A549 (cell line): ENCODE results near the gene NAP1L1. TPM values are rescaled to one million over a fixed set of nuclear protein-coding genes. Genes with fewer than 3 reads are reported as not detected.

Experiments used
- ATAC-seq, 2 experiments: fragments of 200-7000 bp in 1 of 2; fragments of >200 bp in 1 of 2; cut with Nextera tagmentation in 1 of 2; cut with Tn5 transposase in 1 of 2; 3 replicates each; pipeline versions ENCODE4 v1.8.0 to v1.9.1; 2018 to 2020; ENCODE audit warnings: mild to moderate bottlenecking in 1 of 2, moderate library complexity in 1 of 2
- CTCF ChIA-PET: fragments of 300-600 bp; sonication (Branson Sonifier 250); formaldehyde crosslinking; extraction: SDS; loops from one replicate; lab custom pipeline; 2021; ENCODE audit warnings: antibody characterized with exemption, inconsistent platforms; lab: Yijun Ruan, JAX
- POLR2A ChIA-PET: fragments of 350-600 bp; formaldehyde crosslinking; extraction: SDS; loops from one replicate; lab custom pipeline; 2021; ENCODE audit warnings: antibody characterized with exemption, inconsistent platforms; lab: Yijun Ruan, JAX
- DNase-seq, 2 experiments: peaks; one replicate each; pipeline versions ENCODE4 v3.0.0 to v3.0.0-alpha.2; 2011 to 2016; ENCODE audit warnings: low read depth in 1 of 2, low spot score in 1 of 2
- FAIRE-seq: peaks from 2 replicates; lab custom pipeline; 2011; peaks lifted over from hg19 to GRCh38; lab: Jason Lieb, UNC
- H3K27ac ChIP-seq, 2 experiments: fragments of >200 bp; sonication (Bioruptor Twin); formaldehyde crosslinking; 3 replicates each; pipeline ENCODE4 v1.5.1; 2016 to 2017
- H3K4me1 ChIP-seq: fragments of >200 bp; sonication (Bioruptor Twin); formaldehyde crosslinking; 3 replicates; pipeline ENCODE4 v1.6.1; 2016
- H3K4me2 ChIP-seq: fragments of >200 bp; sonication (Bioruptor Twin); formaldehyde crosslinking; 3 replicates; pipeline ENCODE4 v1.6.1; 2016
- H3K4me3 ChIP-seq: fragments of >200 bp; sonication (Bioruptor Twin); formaldehyde crosslinking; 3 replicates; pipeline ENCODE4 v1.5.1; 2016
- H3K9me3 ChIP-seq: fragments of >200 bp; sonication (Bioruptor Twin); formaldehyde crosslinking; 3 replicates; pipeline ENCODE4 v1.6.1; 2016
- BHLHE40 ChIP-seq: IDR thresholded peaks from 2 replicates; pipeline ENCODE4 v1.6.1; 2012; ENCODE audit warnings: low read depth, low read length, inconsistent platforms
- CBX8 ChIP-seq: fragments of 200-600 bp; sonication (generic); IDR thresholded peaks from 2 replicates; pipeline ENCODE4 v1.6.1; 2016
- EHMT2 ChIP-seq: fragments of 200-600 bp; sonication (generic); IDR thresholded peaks from 2 replicates; pipeline ENCODE4 v1.6.1; 2016; ENCODE audit warnings: antibody characterized with exemption, low read depth, mild to moderate bottlenecking, moderate library complexity
- ESRRA ChIP-seq: fragments of 150-350 bp; IDR thresholded peaks from 2 replicates; pipeline ENCODE4 v1.6.1; 2014; ENCODE audit warnings: mild to moderate bottlenecking, low read length, borderline replicate concordance
- FOSB ChIP-seq: fragments of 250-450 bp; sonication (Bioruptor Pico); IDR thresholded peaks from 2 replicates; pipeline ENCODE4 v1.5.0; 2020; ENCODE audit warnings: mild to moderate bottlenecking, moderate library complexity
- HEYL ChIP-seq: fragments of 250-450 bp; sonication (Bioruptor Pico); IDR thresholded peaks from 2 replicates; pipeline ENCODE4 v1.8.0; 2021; ENCODE audit warnings: mild to moderate bottlenecking, moderate library complexity
- HOXA7 ChIP-seq: fragments of 250-450 bp; sonication (Bioruptor Pico); IDR thresholded peaks from 2 replicates; pipeline ENCODE4 v1.5.0; 2020; ENCODE audit warnings: mild to moderate bottlenecking, moderate library complexity
- HOXB13 ChIP-seq: fragments of 250-450 bp; sonication (Bioruptor Pico); IDR thresholded peaks from 2 replicates; pipeline ENCODE4 v1.5.0; 2020; ENCODE audit warnings: low read depth, mild to moderate bottlenecking, moderate library complexity
- JUN ChIP-seq, 2 experiments: fragments of >200 bp; sonication (Bioruptor Twin); formaldehyde crosslinking; IDR thresholded peaks; 2 replicates in 1 of 2; 3 replicates in 1 of 2; pipeline ENCODE4 v1.6.1; 2016 to 2017
- KDM5A ChIP-seq: fragments of 200-600 bp; sonication (generic); IDR thresholded peaks from 2 replicates; pipeline ENCODE4 v1.6.1; 2016; ENCODE audit warnings: antibody characterized with exemption, mild to moderate bottlenecking
- MAFK ChIP-seq: fragments of 450-650 bp; IDR thresholded peaks from 2 replicates; pipeline ENCODE4 v1.6.1; 2014; ENCODE audit not compliant: partially characterized antibody
- MAZ ChIP-seq: fragments of 150-350 bp; IDR thresholded peaks from 2 replicates; pipeline ENCODE4 v1.6.1; 2014; ENCODE audit warnings: antibody characterized with exemption, low read depth, low read length, borderline replicate concordance
- MYC ChIP-seq: IDR thresholded peaks from 2 replicates; pipeline ENCODE4 v1.6.1; 2012; ENCODE audit warnings: mild to moderate bottlenecking, inconsistent platforms, low read length, improper control_type of control experiment, borderline replicate concordance
- NFE2L2 ChIP-seq: fragments of 150-350 bp; conservative IDR thresholded peaks from 2 replicates; pipeline ENCODE4 v1.6.1; 2014; ENCODE audit warnings: low read length
- NPAS2 ChIP-seq: fragments of 250-450 bp; sonication (Bioruptor Pico); IDR thresholded peaks from 2 replicates; pipeline ENCODE4 v1.8.0; 2022; ENCODE audit warnings: mild to moderate bottlenecking, moderate library complexity, borderline replicate concordance
- NR3C1 ChIP-seq: fragments of >200 bp; sonication (Bioruptor Twin); formaldehyde crosslinking; IDR thresholded peaks from 3 replicates; pipeline ENCODE4 v1.6.1; 2017
- POLR2A ChIP-seq: IDR thresholded peaks from 2 replicates; pipeline ENCODE4 v1.6.1; 2012; ENCODE audit warnings: mild to moderate bottlenecking, low read length
- POLR2AphosphoS2 ChIP-seq: conservative IDR thresholded peaks from 2 replicates; pipeline ENCODE4 v1.6.1; 2012; ENCODE audit warnings: low read length, improper control_type of control experiment, inconsistent platforms
- RARB ChIP-seq: fragments of 250-450 bp; sonication (Bioruptor Pico); IDR thresholded peaks from 2 replicates; pipeline ENCODE4 v1.8.0; 2021; ENCODE audit warnings: mild to moderate bottlenecking, moderate library complexity
- RNF2 ChIP-seq: fragments of 200-600 bp; sonication (generic); IDR thresholded peaks from 2 replicates; pipeline ENCODE4 v1.6.1; 2016; ENCODE audit warnings: low read depth, mild to moderate bottlenecking, antibody characterized with exemption, moderate library complexity, borderline replicate concordance
- SREBF2 ChIP-seq: fragments of 450-650 bp; IDR thresholded peaks from 2 replicates; pipeline ENCODE4 v1.6.1; 2014; ENCODE audit warnings: mild to moderate bottlenecking, moderate library complexity
- TFCP2L1 ChIP-seq: fragments of 250-450 bp; sonication (Bioruptor Pico); IDR thresholded peaks from 2 replicates; pipeline ENCODE4 v1.5.0; 2021; ENCODE audit warnings: mild to moderate bottlenecking
- ZFP36 ChIP-seq: fragments of 450-650 bp; IDR thresholded peaks from 2 replicates; pipeline ENCODE4 v1.6.1; 2014; ENCODE audit warnings: borderline replicate concordance; ENCODE audit not compliant: partially characterized antibody
- WGBS: methylation state at CpG from one replicate; pipeline ENCODE4 v1.1.6; 2017; ENCODE audit errors: missing lambda C conversion rate; 5-methylcytosine and 5-hydroxymethylcytosine counted together
- polyA plus RNA-seq, 4 experiments: library from polyadenylated mRNA; depleted of rRNA in 3 of 4; stranded (reverse); fragments of >200 nt; fragmentation: RNase III in 1 of 4; extraction: RNeasy Plus Mini Kit Qiagen cat#74134 plus additional on column Dnase treatment in 1 of 4; gene quantifications; 2 replicates in 3 of 4; 3 replicates in 1 of 4; pipeline ENCODE4 v1.2.3, GENCODE V29; 2011 to 2017
- TF ChIP-seq, protein P1 (sequence below): IDR thresholded peaks from 2 replicates; pipeline ENCODE4 v1.6.1; 2012; ENCODE audit warnings: low read depth, borderline replicate concordance
- TF ChIP-seq, protein P2 (sequence below): IDR thresholded peaks from 2 replicates; pipeline ENCODE4 v1.6.1; 2012
- TF ChIP-seq, protein P3 (sequence below): fragments of 450-650 bp; IDR thresholded peaks from 2 replicates; pipeline ENCODE4 v1.6.1; 2014; ENCODE audit warnings: antibody characterized with exemption
- TF ChIP-seq, protein P4 (sequence below): IDR thresholded peaks from 2 replicates; pipeline ENCODE4 v1.6.1; 2012
- TF ChIP-seq, protein P5 (sequence below): fragments of 150-350 bp; IDR thresholded peaks from 2 replicates; pipeline ENCODE4 v1.6.1; 2014; ENCODE audit warnings: low read depth, mild to moderate bottlenecking, low read length
- TF ChIP-seq, protein P6 (sequence below): fragments of >200 bp; sonication (Bioruptor Twin); formaldehyde crosslinking; IDR thresholded peaks from 2 replicates; pipeline ENCODE4 v1.6.1; 2016

NAP1L1 gene
- polyA plus RNA-seq, 2 of the 4 experiments (the other 2 are of a cell fraction), result 709 to 943 TPM

DNA sequence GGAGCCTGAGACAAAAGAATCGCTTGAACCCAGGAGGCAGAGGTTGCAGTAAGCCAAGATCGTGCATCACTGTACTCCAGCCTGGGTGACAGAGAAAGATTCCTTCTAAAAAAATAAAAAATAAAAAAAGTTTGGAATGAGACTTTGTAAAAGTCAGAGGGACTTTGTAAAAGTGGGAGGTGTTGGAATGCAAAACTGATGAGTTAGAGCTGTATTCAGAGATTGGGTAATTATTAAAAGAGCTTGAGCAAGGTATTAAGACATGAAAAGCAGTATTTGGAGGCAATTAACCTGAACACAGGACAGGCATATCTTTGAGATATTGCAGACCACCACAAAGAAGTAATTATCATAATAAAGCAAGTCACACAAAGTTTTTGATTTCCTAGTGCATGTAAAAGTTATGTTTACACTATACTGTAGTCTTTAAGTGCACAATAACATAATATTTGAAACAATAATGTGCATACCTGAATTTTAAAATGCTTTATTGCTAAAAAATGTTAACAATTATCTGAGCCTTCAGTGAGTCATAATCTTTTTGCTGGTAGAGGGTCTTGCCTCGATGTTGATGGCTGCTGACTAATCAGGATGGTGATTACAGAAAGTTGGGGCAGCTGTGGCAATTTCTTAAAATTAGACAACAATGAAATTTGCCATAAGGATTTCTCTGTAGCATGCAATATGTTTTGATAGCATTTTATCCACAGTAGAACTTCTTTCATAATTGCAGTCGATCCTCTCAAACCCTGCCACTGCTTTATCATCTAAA, 86.0 kb downstream of the NAP1L1 start:
- TF ChIP-seq HOXA7 (CRISPR knock-in tag), result no peak
- no peak for TF ChIP-seq HEYL (CRISPR knock-in tag)
- no peak for TF ChIP-seq MAZ
- no peak for TF ChIP-seq KDM5A
- TF ChIP-seq POLR2A, result no peak
- TF ChIP-seq CBX8, result no peak
- TF ChIP-seq NR3C1, result no peak
- no peak for TF ChIP-seq JUN (IDR thresholded peaks at IDR 0.05)
- TF ChIP-seq NFE2L2, result no peak
- POLR2A ChIA-PET, result interaction anchor here (1.3 kb wide), 1 partner anchor 27 kb away, joined by 3 read pairs; no protein-coding TSS in a partner anchor
- CTCF ChIA-PET, result interaction anchor here (0.7 to 1.9 kb wide), 3 partner anchors 14 to 294 kb away, joined by 3 to 4 read pairs (median 4); no protein-coding TSS in a partner anchor
- FAIRE-seq (no peak), ATAC-seq (no peak), DNase-seq (no peak)
- Histone ChIP-seq H3K4me2 (peak overlapping the region; percentile 35), H3K4me1 (peaks cover 49% of the 10 kb centered on the region), H3K27ac (peak overlapping the region; percentile 18 to 65; a peak in 4 of 6 replicates), H3K4me3 (no peak overlapping the region), H3K9me3 (no peaks in the 10 kb centered on the region)
- 64% methylated on average over 4 of the region's 4 CpGs for WGBS

DNA sequence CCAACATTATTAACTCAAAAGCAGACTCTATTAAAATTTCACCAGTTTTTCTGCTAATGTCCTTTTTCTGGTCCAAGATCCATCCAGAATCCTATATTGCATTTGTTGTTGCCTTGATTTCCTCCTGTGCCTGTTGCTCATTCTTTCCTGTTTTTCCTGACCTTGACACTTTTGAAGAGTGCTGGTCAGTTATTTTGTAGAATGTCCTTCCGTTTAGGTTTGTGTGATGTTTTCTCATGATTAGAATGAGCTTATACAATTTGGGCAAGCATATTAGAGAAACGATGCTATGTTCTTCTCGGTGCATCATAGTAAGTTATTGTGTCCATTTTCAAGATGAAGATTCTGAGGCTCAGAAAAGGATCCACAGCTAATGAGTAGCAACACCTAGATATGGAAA, 86.8 kb downstream of the NAP1L1 start:
- DNase-seq, result no peak
- ChIA-PET CTCF (interaction anchor here (1.3 to 1.9 kb wide), 2 partner anchors 14 to 20 kb away, joined by 3 to 4 read pairs; no protein-coding TSS in a partner anchor), POLR2A (no interaction called here)
- no peak for FAIRE-seq
- ATAC-seq, result no peak
- Histone ChIP-seq H3K4me2 (no peak overlapping the region), H3K9me3 (no peaks in the 10 kb centered on the region), H3K4me1 (peaks cover 54% of the 10 kb centered on the region), H3K27ac (peak overlapping the region in 1 of 2 experiments; percentile 65; a peak in 3 of 6 replicates), H3K4me3 (no peak overlapping the region)
- 86% methylated on average over 3 of the region's 3 CpGs for WGBS
- TF ChIP-seq MYC (no peak), POLR2AphosphoS2 (no peak), RARB (CRISPR knock-in tag) (no peak), NPAS2 (CRISPR knock-in tag) (no peak), TFCP2L1 (CRISPR knock-in tag) (no peak), SREBF2 (no peak), KDM5A (no peak), EHMT2 (no peak), FOSB (CRISPR knock-in tag) (no peak), ESRRA (no peak), MAFK (no peak)
- TF ChIP-seq, protein P1, sequence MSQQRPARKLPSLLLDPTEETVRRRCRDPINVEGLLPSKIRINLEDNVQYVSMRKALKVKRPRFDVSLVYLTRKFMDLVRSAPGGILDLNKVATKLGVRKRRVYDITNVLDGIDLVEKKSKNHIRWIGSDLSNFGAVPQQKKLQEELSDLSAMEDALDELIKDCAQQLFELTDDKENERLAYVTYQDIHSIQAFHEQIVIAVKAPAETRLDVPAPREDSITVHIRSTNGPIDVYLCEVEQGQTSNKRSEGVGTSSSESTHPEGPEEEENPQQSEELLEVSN, result no peak
- TF ChIP-seq, protein P2, sequence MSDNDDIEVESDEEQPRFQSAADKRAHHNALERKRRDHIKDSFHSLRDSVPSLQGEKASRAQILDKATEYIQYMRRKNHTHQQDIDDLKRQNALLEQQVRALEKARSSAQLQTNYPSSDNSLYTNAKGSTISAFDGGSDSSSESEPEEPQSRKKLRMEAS, result no peak
- TF ChIP-seq, protein P3, sequence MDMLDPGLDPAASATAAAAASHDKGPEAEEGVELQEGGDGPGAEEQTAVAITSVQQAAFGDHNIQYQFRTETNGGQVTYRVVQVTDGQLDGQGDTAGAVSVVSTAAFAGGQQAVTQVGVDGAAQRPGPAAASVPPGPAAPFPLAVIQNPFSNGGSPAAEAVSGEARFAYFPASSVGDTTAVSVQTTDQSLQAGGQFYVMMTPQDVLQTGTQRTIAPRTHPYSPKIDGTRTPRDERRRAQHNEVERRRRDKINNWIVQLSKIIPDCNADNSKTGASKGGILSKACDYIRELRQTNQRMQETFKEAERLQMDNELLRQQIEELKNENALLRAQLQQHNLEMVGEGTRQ, result no peak

DNA sequence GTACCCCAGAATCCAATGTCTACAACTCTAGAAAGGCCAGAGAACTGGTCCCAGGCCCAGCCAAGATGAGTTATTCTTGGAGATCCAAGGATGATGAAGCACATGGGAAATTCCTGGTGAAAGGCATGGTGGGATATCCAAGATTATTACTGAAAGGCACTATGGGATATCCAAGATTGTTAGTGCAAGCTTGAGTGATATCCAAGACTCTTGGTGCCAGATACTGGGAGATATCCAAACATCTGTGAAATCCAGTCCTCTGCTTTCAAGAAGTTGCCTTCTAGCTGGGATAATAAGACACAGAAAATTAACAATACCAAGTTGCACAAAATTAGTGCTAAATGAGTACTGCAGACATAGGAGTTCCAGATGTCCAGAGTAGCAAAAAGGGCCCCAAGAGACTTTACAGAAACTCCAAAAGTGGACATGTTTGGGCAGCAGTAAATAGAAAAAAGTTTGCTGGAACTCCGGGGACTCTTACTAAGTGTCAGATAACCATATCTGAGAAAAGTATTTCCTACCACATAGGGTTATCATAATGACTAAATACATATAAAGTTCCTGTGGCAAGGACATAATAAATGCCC, 87.5 kb downstream of the NAP1L1 start:
- no peaks in the 10 kb centered on the region for H3K9me3 ChIP-seq
- H3K4me3 ChIP-seq, result no peak overlapping the region
- CTCF ChIA-PET, result interaction anchor here (0.7 to 1.3 kb wide), 3 partner anchors 14 to 470 kb away, joined by 3 read pairs; no protein-coding TSS in a partner anchor
- WGBS, result 48% methylated on average over 1 of the region's 1 CpG
- H3K27ac ChIP-seq, result peak overlapping the region; percentile 19 to 76; a peak in 3 of 6 replicates
- POLR2A ChIA-PET, result no interaction called here
- no peak for ATAC-seq
- no peak for FAIRE-seq
- H3K4me2 ChIP-seq, result no peak overlapping the region
- DNase-seq, result no peak
- H3K4me1 ChIP-seq, result peaks cover 55% of the 10 kb centered on the region
- no peak for TF ChIP-seq NFE2L2
- TF ChIP-seq, protein P4, sequence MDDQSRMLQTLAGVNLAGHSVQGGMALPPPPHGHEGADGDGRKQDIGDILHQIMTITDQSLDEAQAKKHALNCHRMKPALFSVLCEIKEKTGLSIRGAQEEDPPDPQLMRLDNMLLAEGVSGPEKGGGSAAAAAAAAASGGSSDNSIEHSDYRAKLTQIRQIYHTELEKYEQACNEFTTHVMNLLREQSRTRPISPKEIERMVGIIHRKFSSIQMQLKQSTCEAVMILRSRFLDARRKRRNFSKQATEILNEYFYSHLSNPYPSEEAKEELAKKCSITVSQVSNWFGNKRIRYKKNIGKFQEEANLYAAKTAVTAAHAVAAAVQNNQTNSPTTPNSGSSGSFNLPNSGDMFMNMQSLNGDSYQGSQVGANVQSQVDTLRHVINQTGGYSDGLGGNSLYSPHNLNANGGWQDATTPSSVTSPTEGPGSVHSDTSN, result no peak
- TF ChIP-seq, protein P5, sequence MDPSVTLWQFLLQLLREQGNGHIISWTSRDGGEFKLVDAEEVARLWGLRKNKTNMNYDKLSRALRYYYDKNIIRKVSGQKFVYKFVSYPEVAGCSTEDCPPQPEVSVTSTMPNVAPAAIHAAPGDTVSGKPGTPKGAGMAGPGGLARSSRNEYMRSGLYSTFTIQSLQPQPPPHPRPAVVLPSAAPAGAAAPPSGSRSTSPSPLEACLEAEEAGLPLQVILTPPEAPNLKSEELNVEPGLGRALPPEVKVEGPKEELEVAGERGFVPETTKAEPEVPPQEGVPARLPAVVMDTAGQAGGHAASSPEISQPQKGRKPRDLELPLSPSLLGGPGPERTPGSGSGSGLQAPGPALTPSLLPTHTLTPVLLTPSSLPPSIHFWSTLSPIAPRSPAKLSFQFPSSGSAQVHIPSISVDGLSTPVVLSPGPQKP, result no peak
- TF ChIP-seq RARB (CRISPR knock-in tag), result no peak
- TF ChIP-seq JUN (IDR thresholded peaks at IDR 0.05), result no peak
- no peak for TF ChIP-seq NR3C1
- no peak for TF ChIP-seq HOXB13
- no peak for TF ChIP-seq MAZ
- no peak for TF ChIP-seq BHLHE40
- TF ChIP-seq RNF2, result no peak
- TF ChIP-seq, protein P6, sequence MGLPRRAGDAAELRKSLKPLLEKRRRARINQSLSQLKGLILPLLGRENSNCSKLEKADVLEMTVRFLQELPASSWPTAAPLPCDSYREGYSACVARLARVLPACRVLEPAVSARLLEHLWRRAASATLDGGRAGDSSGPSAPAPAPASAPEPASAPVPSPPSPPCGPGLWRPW, result no peak
- TF ChIP-seq FOSB (CRISPR knock-in tag), result no peak
- TF ChIP-seq ZFP36, result no peak
